Ovary (tissue), 9 donors: Measurements from ENCODE around the gene SPAG9. TPM values are rescaled to one million over a fixed set of nuclear protein-coding genes. Genes with fewer than 3 reads are reported as not detected.

Experiments
- DNase-seq, 5 donors: peaks; one replicate each; pipeline ENCODE4 v3.0.0-alpha.2; 2019 to 2020
- H3K27ac ChIP-seq, 2 donors: fragments of 200-600 bp; one replicate each; pipeline versions ENCODE4 v1.5.1 to v1.8.0; 2019 to 2022
- H3K27me3 ChIP-seq: fragments of 200-600 bp; one replicate; pipeline ENCODE4 v1.8.0; 2022
- H3K36me3 ChIP-seq: fragments of 200-600 bp; sonication (generic); one replicate; pipeline ENCODE4 v1.5.1; 2019
- H3K4me1 ChIP-seq: one replicate; pipeline ENCODE4 v1.8.1; 2013; ENCODE audit warnings: mild to moderate bottlenecking, moderate library complexity; ENCODE audit not compliant: insufficient read depth
- H3K4me3 ChIP-seq: fragments of 200-600 bp; sonication (generic); one replicate; pipeline ENCODE4 v1.5.1; 2017
- H3K9me3 ChIP-seq, 2 donors: fragments of 200-600 bp in 1 of 2; sonication (generic) in 1 of 2; one replicate each; pipeline versions ENCODE4 v1.5.1 to v1.8.1; 2013 to 2019; ENCODE audit warnings: mild to moderate bottlenecking in 1 of 2, moderate library complexity in 1 of 2
- EP300 ChIP-seq: sonication (generic); formaldehyde crosslinking; IDR thresholded peaks from one replicate; pipeline ENCODE4 v1.6.1; 2017; ENCODE audit warnings: antibody characterized with exemption
- POLR2A ChIP-seq: fragments of 450-650 bp; IDR thresholded peaks from one replicate; pipeline ENCODE4 v1.6.1; 2017; ENCODE audit warnings: antibody characterized with exemption, mild to moderate bottlenecking, moderate library complexity
- WGBS, 3 donors: extraction: QIAGEN DNeasy Blood & Tissue Kit in 1 of 3; methylation state at CpG; one replicate each; pipeline versions ENCODE4 v1.1.5 to v1.1.7; 2013 to 2017; 5-methylcytosine and 5-hydroxymethylcytosine counted together
- intact Hi-C, 4 donors: fragments of 100-400 bp; cut with DNase I; formaldehyde crosslinking; loops; one replicate each; pipeline versions ENCODE4 v1.11.0 to v1.15.1; 2022 to 2023
- polyA plus RNA-seq, 2 donors: library from polyadenylated mRNA; stranded (reverse); fragments of 200-250 nt in 1 of 2; fragments of 350-450 nt in 1 of 2; fragmentation: Illumina TruSeq in 1 of 2; extraction: RNeasy Lipid Tissue Mini Kit (QIAGEN cat#74804) in 1 of 2; gene quantifications; one replicate each; pipeline ENCODE4 v1.2.3, GENCODE V29; 2013 to 2014
- total RNA-seq, 7 donors: library from RNA; depleted of rRNA in 2 of 7; stranded (reverse); fragments of >200 nt in 2 of 7; fragmentation: NEBNext Ultra II Directional in 3 of 7; extraction: Animal tissue kit (Norgen Biotek cat#: 25700) in 3 of 7; gene quantifications; one replicate each; pipeline versions ENCODE4 v1.1.0 to v1.2.4, GENCODE V29; 2016 to 2023
- TF ChIP-seq, protein P1 (sequence below), 3 donors: fragments of 450-650 bp in 2 of 3; fragments of 200-600 bp in 1 of 3; IDR thresholded peaks; one replicate each; pipeline versions ENCODE4 v1.5.1 to v1.8.0; 2016 to 2022; ENCODE audit warnings: antibody characterized with exemption in 3 of 3, mild to moderate bottlenecking in 1 of 3
- donor health status: DM: no; HTN: no; CAD: no; lungs with moderate emphysema.
- donor health status: DM: no; HTN: no; CAD: no.
- donor health status: Bipolar disorder and iron deficiency.
- donor health status: DM: yes; HTN: yes; CAD: no.
- donor health status: DM: no; HTN: no; CAD: no.
- donor health status: DM: yes; HTN: yes; CAD: no.

Gene SPAG9
- total and polyA plus RNA-seq, 9 donors, result 28.8 to 103 (median 79.4) TPM

DNA sequence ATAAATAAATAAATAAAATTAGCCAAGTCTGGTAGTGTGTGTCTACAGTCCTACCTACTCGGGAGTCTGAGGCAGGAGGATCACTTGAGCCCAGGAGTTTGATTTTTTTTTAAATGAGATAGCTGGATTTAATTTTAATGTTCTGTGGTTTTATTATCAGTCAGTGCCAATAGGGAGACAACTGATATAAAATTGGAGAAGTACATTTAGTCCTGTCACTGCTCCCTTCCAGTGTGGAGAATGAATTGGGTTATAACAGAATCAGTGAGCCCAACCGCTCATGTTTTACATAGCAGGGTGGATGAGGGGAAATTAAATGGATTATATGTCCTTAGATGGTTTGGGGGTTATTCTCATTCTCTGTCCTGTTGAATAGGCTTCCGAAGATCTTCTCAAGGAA is 38.9 kb upstream of the SPAG9 start:
- no peak for DNase-seq
- Histone ChIP-seq H3K4me3 (no peak overlapping the region), H3K27me3 (no peaks in the 10 kb centered on the region), H3K9me3 (no peaks in the 10 kb centered on the region), H3K27ac (no peak overlapping the region), H3K4me1 (peaks cover 4% of the 10 kb centered on the region), H3K36me3 (no peaks in the 10 kb centered on the region)
- TF ChIP-seq POLR2A (no peak), EP300 (no peak)
- TF ChIP-seq, protein P1, sequence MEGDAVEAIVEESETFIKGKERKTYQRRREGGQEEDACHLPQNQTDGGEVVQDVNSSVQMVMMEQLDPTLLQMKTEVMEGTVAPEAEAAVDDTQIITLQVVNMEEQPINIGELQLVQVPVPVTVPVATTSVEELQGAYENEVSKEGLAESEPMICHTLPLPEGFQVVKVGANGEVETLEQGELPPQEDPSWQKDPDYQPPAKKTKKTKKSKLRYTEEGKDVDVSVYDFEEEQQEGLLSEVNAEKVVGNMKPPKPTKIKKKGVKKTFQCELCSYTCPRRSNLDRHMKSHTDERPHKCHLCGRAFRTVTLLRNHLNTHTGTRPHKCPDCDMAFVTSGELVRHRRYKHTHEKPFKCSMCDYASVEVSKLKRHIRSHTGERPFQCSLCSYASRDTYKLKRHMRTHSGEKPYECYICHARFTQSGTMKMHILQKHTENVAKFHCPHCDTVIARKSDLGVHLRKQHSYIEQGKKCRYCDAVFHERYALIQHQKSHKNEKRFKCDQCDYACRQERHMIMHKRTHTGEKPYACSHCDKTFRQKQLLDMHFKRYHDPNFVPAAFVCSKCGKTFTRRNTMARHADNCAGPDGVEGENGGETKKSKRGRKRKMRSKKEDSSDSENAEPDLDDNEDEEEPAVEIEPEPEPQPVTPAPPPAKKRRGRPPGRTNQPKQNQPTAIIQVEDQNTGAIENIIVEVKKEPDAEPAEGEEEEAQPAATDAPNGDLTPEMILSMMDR (IDR thresholded peaks at IDR 0.05), result no peak
- 91 to 97% (median 94%) methylated on average over 3 of the region's 3 CpGs for WGBS, 3 donors
- intact Hi-C loops, result loop anchor here in 1 of 4 donors (10.0 kb wide), 1 partner anchor 155 kb away; no protein-coding TSS in a partner anchor

DNA sequence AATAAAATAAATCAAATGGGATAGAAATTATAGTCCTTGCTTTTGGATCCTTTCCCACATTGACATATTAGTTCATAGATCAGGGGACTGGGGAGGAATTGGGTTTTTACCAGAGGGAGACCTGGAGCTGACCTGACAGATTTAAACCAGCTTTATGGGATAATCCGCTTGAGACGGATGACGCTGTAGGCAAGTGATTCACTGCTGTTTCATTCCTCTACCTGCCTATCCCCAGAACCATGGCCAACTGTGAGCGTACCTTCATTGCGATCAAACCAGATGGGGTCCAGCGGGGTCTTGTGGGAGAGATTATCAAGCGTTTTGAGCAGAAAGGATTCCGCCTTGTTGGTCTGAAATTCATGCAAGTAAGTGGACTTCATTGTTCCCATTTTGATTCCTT is 34.7 kb upstream of the SPAG9 start:
- Histone ChIP-seq H3K27me3 (no peaks in the 10 kb centered on the region), H3K36me3 (no peaks in the 10 kb centered on the region), H3K27ac (no peak overlapping the region), H3K4me1 (peaks cover 5% of the 10 kb centered on the region), H3K9me3 (no peaks in the 10 kb centered on the region), H3K4me3 (no peak overlapping the region)
- 93 to 97% (median 95%) methylated on average over 8 of the region's 8 CpGs for WGBS, 3 donors
- TF ChIP-seq EP300, result no peak
- TF ChIP-seq POLR2A, result no peak
- TF ChIP-seq, protein P1 (IDR thresholded peaks at IDR 0.05), result no peak
- intact Hi-C loops, result loop anchor here in 1 of 4 donors (10.0 kb wide), 1 partner anchor 151 kb away; no protein-coding TSS in a partner anchor
- no peak for DNase-seq

DNA sequence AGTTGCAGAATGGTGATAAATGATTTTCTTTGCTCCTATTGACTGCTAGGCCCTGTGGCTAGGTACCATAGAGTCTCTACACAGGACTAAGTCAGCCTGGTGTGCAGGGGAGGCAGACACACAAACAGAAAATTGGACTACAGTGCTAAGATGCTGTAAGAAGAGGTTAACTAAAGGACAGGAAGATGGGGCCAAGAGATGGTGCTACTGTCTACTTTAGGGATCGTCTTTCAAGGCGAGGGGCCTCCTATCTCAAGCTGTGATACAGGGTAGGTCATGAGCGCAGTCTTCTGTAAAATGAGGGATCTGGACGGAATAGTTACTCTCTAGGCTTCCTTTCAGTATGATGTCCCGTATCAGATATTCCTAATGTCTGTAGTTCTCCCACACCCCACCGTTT is 33.5 kb upstream of the SPAG9 start:
- Histone ChIP-seq H3K36me3 (no peaks in the 10 kb centered on the region), H3K9me3 (no peaks in the 10 kb centered on the region), H3K27ac (no peak overlapping the region), H3K4me1 (peaks cover 5% of the 10 kb centered on the region), H3K27me3 (no peaks in the 10 kb centered on the region), H3K4me3 (peak overlapping the region; percentile 36)
- intact Hi-C loops, result loop anchor here in 2 of 4 donors (5.0 to 10.0 kb wide), 3 partner anchors 37 to 157 kb away; no protein-coding TSS in a partner anchor
- DNase-seq, result no peak
- no peak for TF ChIP-seq EP300
- TF ChIP-seq, protein P1 (IDR thresholded peaks at IDR 0.05), result no peak
- TF ChIP-seq POLR2A, result no peak
- 1 to 5% (median 5%) methylated on average over 6 of the region's 6 CpGs for WGBS, 3 donors

DNA sequence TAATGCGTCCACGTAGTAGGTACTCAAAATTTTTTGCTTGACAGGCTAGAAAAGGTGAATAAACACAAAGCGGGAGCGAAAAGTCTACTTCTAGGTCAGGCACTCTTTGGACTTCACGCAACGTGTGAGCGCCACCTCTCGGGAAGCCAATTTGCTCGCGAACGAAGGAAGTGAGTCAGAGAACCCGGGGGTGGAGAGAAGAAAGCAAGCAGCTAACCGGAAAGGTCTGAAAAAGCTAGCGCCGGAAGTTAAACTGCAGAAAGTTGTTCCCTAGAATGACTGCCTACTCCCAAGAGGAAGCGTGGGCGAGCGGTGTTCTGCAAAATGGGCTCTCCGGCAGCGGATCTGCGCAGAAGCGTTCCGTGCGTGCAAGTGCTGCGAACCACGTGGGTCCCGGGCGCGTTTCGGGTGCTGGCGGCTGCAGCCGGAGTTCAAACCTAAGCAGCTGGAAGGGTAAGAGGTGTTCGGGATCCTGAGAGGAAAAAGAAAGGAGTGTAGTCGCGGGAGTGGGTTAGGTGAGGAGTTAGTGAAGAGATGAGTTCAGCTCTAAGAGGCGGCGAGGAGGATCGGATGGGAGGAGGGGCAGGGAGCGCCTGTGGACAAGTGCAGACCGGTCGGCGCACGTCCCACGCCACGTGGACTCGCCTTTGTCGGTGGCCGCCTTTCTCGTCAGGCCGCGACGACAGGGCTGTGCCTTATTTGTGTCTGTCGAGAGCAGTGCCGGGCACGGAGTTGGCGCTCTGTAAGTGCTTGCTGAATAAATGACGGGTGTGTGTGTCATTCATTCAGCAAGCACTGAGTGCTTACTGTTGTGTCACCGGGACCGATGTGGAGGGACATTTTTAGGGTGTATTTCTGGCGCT is 32.8 kb upstream of the SPAG9 start, which contains the start of gene NME1:
Gene NME1 (plus strand): TSS at position 350 of the 863 bp plus-strand sequence. CDS start 2,096 bp downstream, outside the sequence.
- 0% methylated on average over 60 of the region's 60 CpGs for WGBS, 3 donors
- TF ChIP-seq EP300, result no peak
- TF ChIP-seq, protein P1 (IDR thresholded peaks at IDR 0.05), result peak; percentile 35 to 92 (median 78)
- peak; percentile 39 for TF ChIP-seq POLR2A
- Histone ChIP-seq H3K4me1 (peaks cover 5% of the 10 kb centered on the region), H3K36me3 (no peaks in the 10 kb centered on the region), H3K4me3 (peak within 1 kb of the TSS; percentile 36), H3K9me3 (no peaks in the 10 kb centered on the region), H3K27ac (peak within 1 kb of the TSS; percentile 58 to 70), H3K27me3 (no peaks in the 10 kb centered on the region)
- DNase-seq, result peak; percentile 92 to 99 (median 96)
- intact Hi-C loops, result loop anchor here in 2 of 4 donors (5.0 to 10.0 kb wide), 3 partner anchors 36 to 156 kb away; no protein-coding TSS in a partner anchor
